Activated CD4-positive, alpha-beta T cell treated with anti-CD3 and anti-CD28 coated beads, Interleukin-2, Interleukin-6, amounts not matched to agents 100 ng/mL and 50 ng/mL, durations not matched to agents 16 hours and 8 hours (primary cell): ENCODE data around the gene ARL10.

Experiments
- DNase-seq: peaks from one replicate; pipeline ENCODE4 v3.0.0-alpha.2; 2020

The ARL10 gene

DNA sequence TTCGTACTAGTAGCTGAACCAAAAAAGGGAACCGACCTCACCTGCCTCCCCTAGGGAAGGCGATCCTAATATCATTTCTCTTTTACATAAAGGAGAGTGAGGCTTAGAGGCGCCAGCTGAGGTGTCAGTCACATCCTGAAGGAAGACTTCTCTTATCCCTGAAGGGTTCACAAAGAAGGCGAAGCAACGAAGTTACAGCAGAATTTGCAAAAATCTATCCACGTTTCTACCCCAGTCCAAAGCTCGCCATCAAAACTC, 3.1 kb upstream of the ARL10 start:
- no peak for DNase-seq

DNA sequence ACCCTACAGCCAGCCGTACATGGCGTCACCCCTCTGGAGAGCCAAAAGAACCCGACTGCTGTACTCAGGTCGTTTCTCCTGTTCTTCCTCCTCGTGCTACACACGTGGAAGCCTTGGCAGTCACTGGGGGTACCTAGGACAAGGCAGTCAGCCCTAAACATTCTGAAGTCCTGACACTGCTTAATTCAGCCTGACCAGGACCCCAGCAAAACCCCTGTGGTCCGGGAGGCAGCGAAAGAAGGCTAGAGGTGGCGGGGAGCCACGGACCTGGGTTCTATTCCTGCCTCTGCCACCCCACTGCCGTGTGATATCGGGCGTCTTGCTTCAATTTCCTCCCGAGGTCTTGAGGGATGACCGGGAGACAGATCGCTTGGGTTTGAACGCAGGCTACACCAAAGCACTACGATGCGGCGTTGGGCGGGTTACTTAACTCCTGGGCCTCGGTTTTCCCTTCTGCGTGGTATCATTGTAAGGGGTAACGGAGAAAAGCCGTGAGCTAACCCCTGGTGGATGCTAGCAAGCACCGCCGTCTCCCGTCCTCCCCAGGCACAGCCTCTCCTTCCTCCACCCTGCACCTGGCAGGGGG, 429 bp upstream of the ARL10 start:
- DNase-seq: no peak

GRCh38 chr5:176366232-176366894, 1.1 kb downstream of the ARL10 start:
- DNase-seq: no peak

GRCh38 chr5:176368726-176369125, 3.4 kb downstream of the ARL10 start:
- no peak for DNase-seq

DNA sequence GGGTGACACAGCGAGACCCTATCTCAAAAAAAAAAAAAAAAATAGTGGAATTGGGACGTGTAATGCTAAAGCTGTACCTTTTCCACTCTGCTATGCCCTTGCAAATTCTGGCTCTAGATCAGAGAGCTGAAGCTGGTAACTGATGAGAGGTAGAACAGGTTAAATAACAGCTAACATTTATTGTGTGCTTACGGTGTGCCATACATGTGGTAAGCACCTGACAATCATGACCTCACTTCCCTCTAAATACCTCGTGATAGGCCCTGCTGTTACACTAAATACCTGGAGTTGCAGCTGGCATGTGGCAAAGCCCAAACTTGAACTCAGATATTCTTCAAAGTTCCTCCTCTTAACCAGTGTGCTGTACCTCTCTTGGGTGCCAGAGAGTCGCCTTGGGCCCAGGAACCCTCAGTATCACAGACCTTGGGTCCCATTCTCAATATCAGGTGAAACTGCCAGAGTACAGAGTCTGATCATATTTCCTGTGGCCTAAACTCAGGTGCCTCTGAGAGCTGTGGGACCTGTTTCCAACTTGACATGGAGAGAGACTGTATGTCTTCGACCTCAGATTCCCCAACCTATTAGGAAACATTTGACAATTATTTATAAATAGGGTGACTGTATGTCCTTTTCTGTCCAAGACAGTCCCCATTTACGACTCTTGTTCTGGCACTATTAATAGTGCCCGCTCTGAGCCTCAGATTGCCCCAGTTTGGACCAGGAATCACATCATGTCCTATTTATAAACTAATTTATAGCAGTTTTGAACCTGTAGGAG, 4.8 kb downstream of the ARL10 start:
- no peak for DNase-seq

DNA sequence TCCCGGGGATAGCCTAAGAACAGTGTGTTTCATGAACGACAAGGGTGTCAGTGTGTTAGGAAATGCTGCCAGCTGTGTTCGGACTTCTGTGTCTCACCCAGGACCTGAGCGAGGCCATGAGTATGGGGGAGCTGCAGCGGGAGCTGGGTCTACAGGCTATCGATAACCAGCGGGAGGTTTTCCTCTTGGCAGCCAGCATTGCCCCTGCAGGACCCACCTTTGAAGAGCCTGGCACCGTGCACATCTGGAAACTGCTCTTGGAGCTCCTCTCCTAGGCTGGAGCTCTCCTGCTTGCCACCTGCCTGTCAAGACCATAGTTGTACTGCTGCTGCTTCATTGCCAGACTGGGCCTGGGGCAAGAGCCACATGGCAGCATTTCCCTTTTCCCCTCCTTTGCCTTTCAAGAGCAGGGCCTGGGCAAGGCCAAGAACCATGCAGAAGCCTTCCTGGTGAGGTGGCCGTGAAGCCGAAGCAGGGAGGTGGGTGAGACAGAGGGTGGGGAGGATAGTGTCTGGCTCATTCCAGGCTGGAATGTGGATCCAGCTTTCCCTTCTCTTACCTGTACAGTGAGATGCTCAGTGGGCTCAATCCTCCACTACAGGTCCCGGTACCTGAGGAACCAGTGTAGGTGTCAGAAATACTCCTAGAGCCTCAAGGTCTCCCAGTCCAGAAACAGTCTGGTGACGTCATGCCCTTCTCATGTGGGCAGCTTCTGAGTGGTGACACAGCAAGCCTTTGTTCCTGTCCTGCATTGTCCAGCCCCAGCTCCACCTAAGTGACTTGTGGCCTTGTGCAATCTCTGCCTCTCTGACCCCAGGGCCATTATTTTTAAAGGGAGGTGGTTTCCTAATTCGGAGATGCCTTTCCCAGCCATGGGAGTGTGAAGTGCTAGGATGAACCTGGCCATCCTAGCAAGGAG, 6.6 kb downstream of the ARL10 start:
- no peak for DNase-seq

DNA sequence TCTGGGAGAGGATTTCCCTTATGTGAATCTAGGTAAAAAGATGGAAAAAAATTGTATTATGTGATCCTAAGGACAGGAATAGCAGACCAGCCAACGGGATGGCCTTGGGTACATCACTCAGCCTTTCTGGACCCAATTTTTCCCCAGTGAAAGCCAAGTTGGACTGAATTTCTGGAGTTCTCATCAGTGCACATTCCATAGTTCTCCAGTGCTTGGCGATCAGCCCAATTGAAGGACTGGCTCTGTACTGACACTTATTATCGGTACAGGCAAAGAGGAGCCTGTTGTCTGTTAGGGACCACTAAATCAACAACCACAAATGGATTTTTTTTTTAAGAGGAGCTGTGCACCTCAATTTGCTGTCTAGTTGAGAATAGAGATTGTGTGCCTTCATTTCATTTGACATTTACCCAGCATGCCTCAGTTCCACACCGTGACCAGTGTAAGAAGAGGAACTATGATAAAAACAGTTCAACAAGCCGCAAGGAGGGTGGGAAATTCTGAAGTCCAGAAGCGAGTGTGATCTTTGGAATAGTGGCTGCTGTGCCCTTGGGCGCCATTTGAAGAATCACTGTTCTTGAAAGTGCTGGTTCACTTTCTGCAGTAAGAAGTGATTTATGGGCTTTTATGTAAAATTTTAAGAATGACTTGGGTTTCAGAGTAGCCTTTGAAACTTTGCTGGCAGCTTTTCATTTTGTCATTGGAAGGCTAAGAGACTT, 8.0 kb downstream of the ARL10 start:
- no peak for DNase-seq

- no peak for DNase-seq
Observed at GRCh38 chr5:176379881-176380280, 14.6 kb downstream of the ARL10 start.

- DNase-seq: no peak
Observed at GRCh38 chr5:176381423-176381822, 16.1 kb downstream of the ARL10 start.

GRCh38 chr5:176381979-176382378, 16.7 kb downstream of the ARL10 start:
- DNase-seq: no peak

- no peak for DNase-seq
Observed at GRCh38 chr5:176382721-176383120, 17.4 kb downstream of the ARL10 start.

- no peak for DNase-seq
Observed at GRCh38 chr5:176383248-176383905, 18.1 kb downstream of the ARL10 start.

DNA sequence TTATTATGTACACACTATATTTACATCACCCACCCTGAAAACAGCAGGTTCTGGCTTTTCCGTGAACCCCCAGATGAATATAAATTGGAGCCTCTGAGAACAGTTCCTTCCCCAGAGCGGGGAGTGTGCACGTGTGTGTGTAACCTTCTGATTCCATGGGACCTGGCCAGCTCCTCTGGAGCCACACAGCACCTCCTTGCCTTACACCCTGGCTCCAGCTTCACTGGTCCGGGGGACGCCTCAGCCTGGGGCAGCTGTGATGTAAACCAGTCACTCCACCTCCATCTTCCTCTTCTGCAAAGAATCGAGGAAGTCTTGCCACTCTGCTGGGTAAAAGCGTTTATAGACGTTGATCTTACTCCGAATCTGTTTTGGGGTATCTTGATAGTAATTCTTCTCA, 18.7 kb downstream of the ARL10 start:
- DNase-seq: no peak

GRCh38 chr5:176384366-176384930, 19.2 kb downstream of the ARL10 start:
- DNase-seq: no peak

DNA sequence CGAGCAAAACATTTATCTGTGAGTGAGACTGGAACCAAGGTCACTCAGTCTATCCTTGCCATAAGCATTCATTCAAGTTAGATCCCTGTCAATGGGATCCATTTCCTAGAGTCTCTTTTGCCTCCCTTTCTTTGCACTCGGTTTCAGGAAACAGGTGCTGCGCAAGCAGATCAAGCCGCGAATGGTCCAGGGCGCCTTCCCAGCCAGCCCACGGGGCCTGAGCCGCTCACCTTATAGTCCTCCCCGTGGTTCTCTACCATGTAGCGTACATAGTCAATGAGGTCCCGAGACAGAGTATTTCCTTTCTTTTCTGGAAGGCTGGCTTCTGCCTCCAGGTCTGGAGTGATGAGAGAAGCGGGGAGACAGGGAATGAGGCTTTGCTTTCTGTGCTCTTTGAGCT, 19.7 kb downstream of the ARL10 start:
- no peak for DNase-seq

DNA sequence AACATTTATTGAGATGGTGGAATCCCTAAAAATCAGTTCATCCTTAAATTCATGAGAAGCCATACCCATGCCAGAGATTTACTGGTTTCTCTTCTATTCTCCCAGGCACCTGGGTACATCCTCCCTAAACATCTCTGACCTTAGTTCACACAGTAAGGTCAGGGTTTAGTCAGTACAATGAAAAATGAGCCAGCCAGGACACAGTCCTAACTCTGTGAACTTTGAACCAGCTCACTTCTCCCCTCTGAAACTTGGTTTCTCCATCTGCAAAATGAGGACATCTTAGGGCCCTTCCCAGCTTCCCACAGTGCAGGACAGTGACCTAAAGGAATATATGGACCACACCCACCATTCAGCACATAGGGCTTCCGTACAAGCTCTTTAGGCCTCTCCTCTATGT, 21.2 kb downstream of the ARL10 start:
- DNase-seq: no peak

GRCh38 chr5:176387384-176387925, 22.2 kb downstream of the ARL10 start:
- peak; percentile 10 for DNase-seq

GRCh38 chr5:176388003-176388443, 22.7 kb downstream of the ARL10 start:
- DNase-seq: peak; percentile 35

- DNase-seq: peak; percentile 99
Observed at GRCh38 chr5:176388444-176389134, 23.3 kb downstream of the ARL10 start, which contains the start of the genes HIGD2A and NOP16. HIGD2A (plus strand) TSS chr5:176388751; CDS start chr5:176388820, 69 bp downstream. NOP16 (minus strand) TSS chr5:176388598; CDS start chr5:176388539, 59 bp downstream.
